Fibroblast of mammary gland (primary cell): ENCODE measurements around the gene RECK.
A peak's percentile ranks its signal among the peaks of the same experiment; 100 is the strongest.
"Not testable (repeated sequence)": the region's sequence is repeated elsewhere in the genome, so short reads cannot be mapped to it uniquely, and the experiment has no call there.

ENCODE experiments used
- DNase-seq: peaks from one replicate; pipeline ENCODE4 v3.0.0-alpha.2; 2010; ENCODE audit warnings: low read depth
- H3K4me3 ChIP-seq: 2 replicates; pipeline ENCODE4 v1.5.1; 2011; ENCODE audit warnings: low read depth, mild to moderate bottlenecking, low read length, moderate library complexity; ENCODE audit not compliant: control insufficient read depth
- TF ChIP-seq, protein P1 (sequence below): conservative IDR thresholded peaks from 2 replicates; pipeline ENCODE4 v1.5.1; 2011; ENCODE audit warnings: low read depth, low read length, inconsistent platforms; ENCODE audit not compliant: control insufficient read depth, insufficient read depth

The RECK gene

DNA sequence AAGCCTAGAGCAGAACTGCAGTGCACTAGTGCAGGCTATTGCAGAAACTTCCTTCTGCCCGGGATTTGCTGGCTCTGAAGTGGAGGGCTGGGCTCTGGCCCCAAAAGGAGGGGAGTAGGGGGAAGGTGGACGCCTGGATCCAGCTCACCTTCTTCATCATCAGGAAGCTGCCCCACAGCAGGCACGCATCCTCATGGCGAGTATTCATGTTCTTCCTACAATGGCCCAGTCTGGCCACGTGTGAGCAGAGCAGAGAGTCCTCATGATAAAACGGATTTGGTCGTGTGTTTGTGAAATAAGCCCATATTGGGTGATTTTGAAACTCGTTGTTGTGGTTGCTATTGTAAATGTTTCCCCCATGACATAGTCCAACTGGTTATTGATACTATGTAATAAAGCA lies 91.6 kb downstream of the RECK start:
- H3K4me3 ChIP-seq, result no peak overlapping the region
- TF ChIP-seq, protein P1, sequence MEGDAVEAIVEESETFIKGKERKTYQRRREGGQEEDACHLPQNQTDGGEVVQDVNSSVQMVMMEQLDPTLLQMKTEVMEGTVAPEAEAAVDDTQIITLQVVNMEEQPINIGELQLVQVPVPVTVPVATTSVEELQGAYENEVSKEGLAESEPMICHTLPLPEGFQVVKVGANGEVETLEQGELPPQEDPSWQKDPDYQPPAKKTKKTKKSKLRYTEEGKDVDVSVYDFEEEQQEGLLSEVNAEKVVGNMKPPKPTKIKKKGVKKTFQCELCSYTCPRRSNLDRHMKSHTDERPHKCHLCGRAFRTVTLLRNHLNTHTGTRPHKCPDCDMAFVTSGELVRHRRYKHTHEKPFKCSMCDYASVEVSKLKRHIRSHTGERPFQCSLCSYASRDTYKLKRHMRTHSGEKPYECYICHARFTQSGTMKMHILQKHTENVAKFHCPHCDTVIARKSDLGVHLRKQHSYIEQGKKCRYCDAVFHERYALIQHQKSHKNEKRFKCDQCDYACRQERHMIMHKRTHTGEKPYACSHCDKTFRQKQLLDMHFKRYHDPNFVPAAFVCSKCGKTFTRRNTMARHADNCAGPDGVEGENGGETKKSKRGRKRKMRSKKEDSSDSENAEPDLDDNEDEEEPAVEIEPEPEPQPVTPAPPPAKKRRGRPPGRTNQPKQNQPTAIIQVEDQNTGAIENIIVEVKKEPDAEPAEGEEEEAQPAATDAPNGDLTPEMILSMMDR, result no peak
- DNase-seq, result no peak

DNA sequence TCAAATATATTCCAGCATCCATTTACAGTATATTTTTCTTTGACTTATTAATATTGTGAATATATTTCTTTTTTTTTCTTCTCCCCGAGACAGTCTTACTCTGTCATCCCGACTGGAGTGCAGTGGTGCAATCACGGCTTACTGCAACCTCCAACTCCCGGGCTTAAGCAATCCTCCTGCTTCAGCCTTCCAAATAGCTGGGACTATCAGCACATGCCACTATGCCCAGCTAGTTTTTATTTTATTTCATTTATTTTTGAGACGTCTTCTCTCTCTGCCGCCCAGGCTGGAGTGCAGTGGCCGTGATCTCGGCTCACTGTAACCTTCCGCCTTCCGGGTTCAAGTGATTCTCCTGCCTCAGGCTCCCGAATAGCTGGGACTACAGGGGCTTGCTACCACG lies 92.4 kb downstream of the RECK start:
- TF ChIP-seq, protein P1, result no peak
- no peak overlapping the region for H3K4me3 ChIP-seq
- no peak for DNase-seq

DNA sequence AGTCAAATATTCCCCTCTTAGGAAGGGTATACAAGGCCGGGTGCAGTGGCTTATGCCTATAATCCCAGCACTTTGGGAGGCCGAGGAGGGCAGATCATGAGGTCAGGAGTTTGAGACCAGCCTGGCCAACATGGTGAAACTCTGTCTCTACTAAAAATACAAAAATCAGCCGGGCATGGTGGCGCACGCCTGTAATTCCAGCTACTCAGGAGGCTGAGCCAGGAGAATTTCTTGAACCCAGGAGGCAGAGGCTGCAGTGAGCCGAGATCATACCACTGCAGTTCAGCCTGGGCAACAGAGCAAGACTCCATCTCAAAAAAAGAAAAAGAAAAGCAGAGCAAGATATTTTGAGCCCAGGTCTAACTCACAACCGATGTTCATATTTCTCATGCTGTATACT lies 95.0 kb downstream of the RECK start:
- H3K4me3 ChIP-seq, DNase-seq: not testable (repeated sequence)

GRCh38 chr9:36132086-36132485 lies 95.4 kb downstream of the RECK start:
- TF ChIP-seq, protein P1, result no peak
- no peak overlapping the region for H3K4me3 ChIP-seq
- peak; percentile 81 for DNase-seq

- TF ChIP-seq, protein P1, result no peak
- no peak overlapping the region for H3K4me3 ChIP-seq
- no peak for DNase-seq
Observed at GRCh38 chr9:36134761-36135505, 98.2 kb downstream of the RECK start.

GRCh38 chr9:36135741-36136271 lies 99.1 kb downstream of the RECK start:
- H3K4me3 ChIP-seq, result peak overlapping the region; percentile 54
- TF ChIP-seq, protein P1, result no peak
- DNase-seq, result no peak

GRCh38 chr9:36136272-36136893 lies 99.7 kb downstream of the RECK start, which contains the start of gene GLIPR2:
GLIPR2 (plus strand) TSS chr9:36136733; CDS start chr9:36136779, 46 bp downstream.
- peak within 1 kb of the TSS; percentile 54 for H3K4me3 ChIP-seq
- peak; percentile 47 for DNase-seq
- TF ChIP-seq, protein P1, result no peak
